Transverse colon (tissue), 3 donors: ENCODE measurements around the gene IQCF2.

ENCODE experiments used
- POLR2A ChIP-seq: fragments of 450-650 bp; IDR thresholded peaks from one replicate; pipeline ENCODE4 v1.6.1; 2016; ENCODE audit warnings: antibody characterized with exemption, mild to moderate bottlenecking, moderate library complexity
- TF ChIP-seq, protein P1 (sequence below), 5 experiments: fragments of 200-600 bp in 3 of 5; fragments of 450-650 bp in 2 of 5; sonication (generic) in 3 of 5; IDR thresholded peaks; 1 replicate in 2 of 5; 2 replicates in 3 of 5; pipeline ENCODE4 v1.5.1; 2016 to 2017; ENCODE audit warnings: antibody characterized with exemption in 5 of 5, inconsistent platforms in 3 of 5, mild to moderate bottlenecking in 2 of 5, moderate library complexity in 1 of 5

DNA sequence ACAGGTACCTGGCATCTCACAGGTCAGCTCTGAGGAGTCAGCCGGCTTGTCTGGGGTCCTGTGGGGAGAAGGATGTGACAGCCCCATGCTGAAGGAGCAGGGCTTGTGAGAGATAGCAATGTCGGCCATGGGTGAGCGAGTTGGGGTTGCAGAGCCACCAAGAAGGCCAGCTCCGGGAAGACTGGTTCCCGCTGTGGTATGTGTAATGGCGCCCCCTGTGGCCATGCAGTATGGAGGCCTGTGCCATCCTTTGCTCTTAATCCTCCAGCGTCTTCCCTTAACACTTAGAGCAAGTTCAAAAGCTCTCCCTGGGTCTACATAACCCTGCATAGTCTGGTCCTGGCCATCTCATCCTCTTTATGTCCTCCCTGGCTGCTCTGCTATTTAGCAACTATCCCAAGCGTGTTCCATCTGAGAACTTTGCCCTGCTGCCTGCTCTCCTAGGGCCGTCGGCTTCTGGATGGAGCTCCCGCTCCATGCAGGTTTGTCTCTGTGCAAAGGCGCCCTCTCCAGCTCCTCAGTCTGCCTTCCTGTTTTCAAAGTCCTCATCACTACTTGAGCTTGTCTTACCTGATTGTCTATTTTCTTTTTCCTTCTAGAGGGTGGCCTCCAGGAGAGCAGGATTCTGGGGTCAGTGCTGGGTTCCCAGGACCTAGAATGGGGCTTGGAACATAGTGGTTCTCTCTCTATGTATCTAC lies 41.6 kb upstream of the IQCF2 start:
- TF ChIP-seq POLR2A, result no peak
- TF ChIP-seq, protein P1, sequence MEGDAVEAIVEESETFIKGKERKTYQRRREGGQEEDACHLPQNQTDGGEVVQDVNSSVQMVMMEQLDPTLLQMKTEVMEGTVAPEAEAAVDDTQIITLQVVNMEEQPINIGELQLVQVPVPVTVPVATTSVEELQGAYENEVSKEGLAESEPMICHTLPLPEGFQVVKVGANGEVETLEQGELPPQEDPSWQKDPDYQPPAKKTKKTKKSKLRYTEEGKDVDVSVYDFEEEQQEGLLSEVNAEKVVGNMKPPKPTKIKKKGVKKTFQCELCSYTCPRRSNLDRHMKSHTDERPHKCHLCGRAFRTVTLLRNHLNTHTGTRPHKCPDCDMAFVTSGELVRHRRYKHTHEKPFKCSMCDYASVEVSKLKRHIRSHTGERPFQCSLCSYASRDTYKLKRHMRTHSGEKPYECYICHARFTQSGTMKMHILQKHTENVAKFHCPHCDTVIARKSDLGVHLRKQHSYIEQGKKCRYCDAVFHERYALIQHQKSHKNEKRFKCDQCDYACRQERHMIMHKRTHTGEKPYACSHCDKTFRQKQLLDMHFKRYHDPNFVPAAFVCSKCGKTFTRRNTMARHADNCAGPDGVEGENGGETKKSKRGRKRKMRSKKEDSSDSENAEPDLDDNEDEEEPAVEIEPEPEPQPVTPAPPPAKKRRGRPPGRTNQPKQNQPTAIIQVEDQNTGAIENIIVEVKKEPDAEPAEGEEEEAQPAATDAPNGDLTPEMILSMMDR (IDR thresholded peaks at IDR 0.05), result peak in 1 of 5 experiments; percentile 10
